Cardiac septum (tissue), 1 donor: ENCODE results near the gene ABCA13. TPM values are rescaled to one million over a fixed set of nuclear protein-coding genes. Genes with fewer than 3 reads are reported as not detected.

Source experiments
- DNase-seq: peaks from one replicate; pipeline ENCODE4 v3.0.0-alpha.2; 2020; ENCODE audit warnings: low spot score
- intact Hi-C: fragments of 100-400 bp; cut with DNase I; formaldehyde crosslinking; loops from one replicate; pipeline ENCODE4 v1.14.0; 2022
- total RNA-seq: library from RNA; stranded (reverse); fragmentation: NEBNext Ultra II Directional; extraction: Animal tissue kit (Norgen Biotek cat#: 25700); gene quantifications from one replicate; pipeline ENCODE4 v1.2.1, GENCODE V29; 2021
- donor health status: DM: no; HTN: no; CAD: no.

Gene ABCA13
- total RNA-seq, 1 donor from 2014 or later, result 0.19 TPM

GRCh38 chr7:48414011-48414732 is 242.9 kb downstream of the ABCA13 start:
- intact Hi-C loops, result no loop called here
- no peak for DNase-seq

DNA sequence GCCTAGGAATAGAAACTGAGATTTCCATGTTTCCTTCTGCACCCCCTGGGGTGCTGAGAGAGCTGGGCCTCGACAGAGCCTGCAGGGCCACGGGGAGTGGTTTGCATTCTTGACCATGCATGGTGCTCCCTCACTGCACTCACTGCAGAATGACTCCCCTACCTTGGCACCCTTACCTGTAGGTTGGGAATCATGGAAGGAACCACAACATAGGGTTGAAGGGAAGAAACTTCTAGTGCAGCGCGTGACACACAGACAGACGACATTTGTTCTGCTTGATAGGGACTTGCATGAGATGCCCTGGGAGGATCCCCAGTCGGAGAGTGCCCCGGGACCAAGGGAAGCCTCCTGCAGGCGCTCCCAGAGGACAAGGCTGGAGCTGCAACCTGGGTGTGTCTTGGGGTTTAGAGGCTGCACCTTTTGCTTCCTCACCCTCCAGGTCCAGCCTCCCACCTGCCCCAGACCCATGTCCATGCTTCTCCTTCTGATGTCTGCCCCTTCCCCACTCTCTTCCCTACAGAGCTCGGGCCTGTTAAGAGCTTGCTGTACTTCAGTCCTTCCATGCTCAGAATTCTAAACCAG is 245.2 kb downstream of the ABCA13 start:
- no peak for DNase-seq
- intact Hi-C loops, result no loop called here

GRCh38 chr7:48419401-48419800 is 248.1 kb downstream of the ABCA13 start:
- intact Hi-C loops, result no loop called here
- no peak for DNase-seq

DNA sequence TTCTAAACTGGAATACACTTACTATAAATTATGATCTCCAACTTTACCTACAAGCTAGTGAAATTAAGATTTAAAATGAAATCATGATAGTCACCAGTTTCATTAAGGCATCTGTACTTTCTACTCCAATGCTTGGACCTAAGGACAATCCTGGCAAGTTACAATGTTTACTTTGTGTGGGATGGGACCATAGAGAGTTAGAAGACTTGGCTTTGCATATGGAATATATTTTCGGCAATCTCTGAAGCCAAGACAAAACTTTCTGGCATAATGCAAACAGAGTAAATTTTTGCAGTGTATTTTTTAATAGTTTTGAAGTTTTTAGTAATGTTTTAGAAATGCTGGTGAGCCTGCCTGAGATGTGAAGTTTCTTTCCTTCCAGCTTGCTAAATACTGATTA is 248.9 kb downstream of the ABCA13 start:
- intact Hi-C loops, result no loop called here
- no peak for DNase-seq

GRCh38 chr7:48421357-48421756 is 250.1 kb downstream of the ABCA13 start:
- no peak for DNase-seq
- intact Hi-C loops, result no loop called here

- DNase-seq, result no peak
- intact Hi-C loops, result loop anchor here (5.0 kb wide), 1 partner anchor 453 kb away; no protein-coding TSS in a partner anchor
Measured at GRCh38 chr7:48424731-48425130, 253.5 kb downstream of the ABCA13 start.

DNA sequence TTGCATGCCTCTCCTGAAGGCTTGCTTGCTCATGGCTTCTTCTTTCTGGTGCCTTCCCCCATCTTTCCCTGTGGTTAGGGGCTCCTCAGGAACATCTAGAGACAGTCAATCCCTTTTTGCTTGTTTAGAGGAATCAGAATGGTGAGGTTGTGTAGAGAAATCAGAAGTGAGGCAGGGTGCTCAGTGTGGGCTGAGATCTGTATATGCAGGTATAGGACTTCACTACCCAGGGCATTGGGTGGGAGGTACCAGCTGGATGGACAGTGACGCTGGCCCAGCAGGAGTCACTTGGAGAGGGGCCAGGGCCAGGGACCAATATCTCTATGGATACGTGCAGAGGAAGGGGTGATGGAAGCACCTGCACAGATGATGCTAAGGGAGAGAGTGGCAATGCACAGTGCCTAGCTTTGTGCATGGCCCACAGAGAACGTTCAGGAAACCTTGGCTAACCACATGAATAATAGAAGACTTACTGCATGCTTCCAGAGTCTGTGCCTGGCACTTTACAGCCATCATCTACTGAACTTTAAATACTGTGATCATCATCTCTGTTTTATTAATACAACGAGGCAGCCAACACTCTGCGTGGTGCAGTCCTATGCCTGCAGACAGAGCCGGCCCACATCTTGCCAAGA is 255.2 kb downstream of the ABCA13 start:
- no peak for DNase-seq
- intact Hi-C loops, result loop anchor here (5.0 kb wide), 1 partner anchor 451 kb away; no protein-coding TSS in a partner anchor

- no peak for DNase-seq
- intact Hi-C loops, result loop anchor here (5.0 kb wide), 1 partner anchor 450 kb away; no protein-coding TSS in a partner anchor
Measured at GRCh38 chr7:48426966-48427555, 255.8 kb downstream of the ABCA13 start.

DNA sequence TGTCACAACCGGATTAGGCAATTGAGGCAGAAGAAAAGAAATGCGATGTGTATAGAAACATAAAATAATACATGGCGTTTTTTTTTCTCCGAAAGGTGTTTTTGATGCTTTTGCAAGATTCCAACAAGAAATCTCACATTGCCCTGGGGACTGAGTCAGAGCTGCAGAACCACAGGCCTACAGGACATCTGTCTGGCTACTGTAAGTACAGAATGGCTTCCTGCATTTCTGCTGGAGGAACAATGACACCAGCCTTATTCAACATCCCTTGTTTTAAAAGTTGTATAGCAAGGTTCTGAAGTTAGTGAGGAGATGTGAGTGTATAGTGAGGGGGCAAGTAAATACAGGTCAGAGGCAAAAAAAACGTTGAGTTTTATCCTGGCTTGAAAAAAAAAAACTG is 256.4 kb downstream of the ABCA13 start:
- intact Hi-C loops, result loop anchor here (5.0 kb wide), 1 partner anchor 450 kb away; no protein-coding TSS in a partner anchor
- no peak for DNase-seq

GRCh38 chr7:48428091-48428684 is 256.9 kb downstream of the ABCA13 start:
- intact Hi-C loops, result loop anchor here (5.0 kb wide), 1 partner anchor 449 kb away; no protein-coding TSS in a partner anchor
- no peak for DNase-seq

DNA sequence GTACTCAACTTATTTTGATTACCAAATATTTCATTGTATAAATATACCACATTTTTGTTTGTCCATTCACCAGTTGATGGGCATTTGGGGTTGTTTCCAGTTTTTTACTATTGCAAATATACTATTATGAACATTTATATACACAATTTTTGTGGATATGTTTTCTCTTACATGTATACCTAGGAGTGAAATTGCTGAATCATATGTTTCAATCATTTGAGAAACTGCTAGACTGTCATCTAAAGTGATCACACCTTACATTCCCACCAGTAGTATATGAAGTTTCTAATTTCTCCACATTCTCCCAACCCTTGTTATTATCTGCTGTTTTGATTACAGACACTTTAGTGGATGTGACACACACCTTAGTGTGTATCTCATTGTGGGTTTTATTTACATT is 257.9 kb downstream of the ABCA13 start:
- DNase-seq, result no peak
- intact Hi-C loops, result loop anchor here (5.0 kb wide), 1 partner anchor 448 kb away; no protein-coding TSS in a partner anchor

DNA sequence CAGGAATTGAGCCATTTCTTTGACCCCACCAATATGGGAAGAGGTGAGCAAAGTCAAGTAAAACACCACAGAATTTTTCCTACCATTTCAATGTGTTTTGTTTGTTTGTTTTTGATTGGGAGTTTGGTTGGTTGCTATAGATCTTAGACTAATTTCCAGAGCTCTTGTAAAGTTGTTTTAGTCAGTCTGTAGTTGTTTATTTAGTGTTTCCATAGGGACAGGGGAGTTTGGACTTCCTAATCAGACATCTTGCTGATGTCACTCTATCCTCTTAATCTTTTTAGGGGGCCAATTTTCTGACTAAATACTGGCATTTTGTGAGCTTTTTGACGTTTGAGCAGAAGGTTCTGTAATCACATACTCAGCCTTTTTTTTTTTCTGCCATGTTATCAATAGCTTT is 266.9 kb downstream of the ABCA13 start:
- intact Hi-C loops, result no loop called here
- no peak for DNase-seq

- no peak for DNase-seq
Measured at GRCh38 chr7:48441848-48442492, 270.7 kb downstream of the ABCA13 start.

DNA sequence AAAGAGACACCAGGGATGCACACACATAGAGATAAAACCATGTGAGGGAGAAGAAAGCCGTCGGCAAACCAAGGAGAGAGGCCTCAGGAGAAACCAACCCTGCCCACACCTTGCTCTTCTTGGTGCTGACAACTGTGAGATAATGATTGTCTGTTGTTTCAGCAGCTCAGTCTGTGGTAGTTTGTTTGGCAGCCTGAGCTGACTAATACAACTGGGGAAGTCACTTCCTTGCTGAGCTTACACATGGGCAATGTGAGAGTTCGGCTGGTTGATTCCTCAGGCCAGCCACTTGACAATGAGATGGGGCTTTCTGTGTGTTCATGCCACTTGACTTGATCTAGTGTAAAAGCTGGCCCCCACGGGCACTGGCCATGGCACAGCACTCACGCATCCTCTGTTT is 271.8 kb downstream of the ABCA13 start:
- intact Hi-C loops, result no loop called here
- no peak for DNase-seq

More at GRCh38 chr7:48441848-48442492, 270.7 kb downstream of the ABCA13 start:
- intact Hi-C loops, result no loop called here

- intact Hi-C loops, result no loop called here
- DNase-seq, result no peak
Measured at GRCh38 chr7:48446721-48447120, 275.5 kb downstream of the ABCA13 start.

DNA sequence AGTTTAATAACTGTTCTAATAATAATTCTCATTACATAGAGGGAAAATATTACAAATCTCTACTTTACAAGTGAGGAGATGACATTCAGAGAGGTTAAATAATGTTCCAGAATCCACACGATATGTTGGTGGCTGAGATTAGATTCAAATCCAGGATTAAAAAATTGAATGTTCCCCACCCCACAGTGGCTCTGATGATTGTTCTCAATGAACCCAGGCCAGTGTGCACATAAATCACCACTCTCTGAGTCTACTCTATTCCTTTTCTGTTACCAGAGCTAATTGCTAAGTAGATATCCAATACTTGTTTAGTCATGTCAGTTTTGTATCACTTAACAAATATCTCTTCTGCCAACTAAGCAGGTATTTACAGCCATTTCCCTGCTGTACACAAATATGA is 281.0 kb downstream of the ABCA13 start:
- intact Hi-C loops, result no loop called here
- no peak for DNase-seq

DNA sequence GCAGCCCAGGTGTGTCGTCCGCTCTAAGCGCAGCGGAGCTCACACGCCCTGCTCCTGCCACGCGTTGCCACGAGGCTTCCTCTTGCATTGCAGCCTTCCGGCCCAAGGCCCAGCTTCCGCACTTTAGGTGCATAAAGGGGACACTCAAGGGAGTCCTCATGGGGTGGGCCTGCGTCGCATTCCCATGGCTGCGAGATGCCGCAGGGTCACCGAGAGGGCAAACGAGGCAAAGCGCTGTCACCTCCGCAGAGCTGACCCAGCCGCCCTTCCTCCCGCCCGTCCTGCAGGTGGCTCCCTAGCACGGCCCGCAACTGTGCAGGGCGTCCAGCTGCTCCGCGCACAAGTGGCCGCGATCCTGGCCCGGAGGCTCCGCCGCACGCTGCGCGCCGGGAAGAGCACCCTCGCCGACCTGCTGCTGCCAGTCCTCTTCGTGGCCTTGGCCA is 283.5 kb downstream of the ABCA13 start:
- DNase-seq, result no peak
- intact Hi-C loops, result no loop called here

DNA sequence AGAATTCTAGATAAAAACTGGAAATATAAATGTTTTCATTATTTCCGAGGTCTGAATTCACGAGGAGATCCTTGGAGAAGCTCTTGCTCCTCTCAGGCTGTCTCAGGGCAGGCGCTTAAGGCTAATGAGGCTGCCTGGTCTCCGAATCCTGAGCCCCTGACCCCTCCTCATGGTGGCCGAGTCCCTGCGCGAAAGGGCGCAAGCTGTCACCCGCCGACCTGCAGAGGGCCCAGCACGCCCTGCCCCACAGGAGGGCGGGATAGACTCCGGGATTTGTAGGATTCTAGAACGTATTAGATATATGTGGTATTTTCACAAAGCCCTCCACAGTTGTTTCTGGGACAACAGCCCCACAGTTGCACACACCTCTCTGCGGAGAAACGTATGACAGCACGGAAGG is 284.1 kb downstream of the ABCA13 start:
- no peak for DNase-seq
- intact Hi-C loops, result no loop called here
